Activated CD4-positive, alpha-beta memory T cell treated with anti-CD3 and anti-CD28 coated beads for 36 hours (primary cell): ENCODE data around the gene SKOR1. TPM values are rescaled to one million over a fixed set of nuclear protein-coding genes. Genes with fewer than 3 reads are reported as not detected.

Source experiments
- CTCF ChIA-PET: fragments of 350-600 bp; sonication (Branson Sonifier 250); formaldehyde crosslinking; loops from one replicate; lab custom pipeline; 2021; ENCODE audit warnings: antibody characterized with exemption, inconsistent platforms; lab: Charles Lee
- POLR2A ChIA-PET: fragments of 350-600 bp; sonication (Branson Sonifier 250); formaldehyde crosslinking; loops from one replicate; lab custom pipeline; 2021; ENCODE audit warnings: antibody characterized with exemption; lab: Charles Lee
- DNase-seq: peaks from one replicate; pipeline ENCODE4 v3.0.0-alpha.2; 2020
- H3K27ac Mint-ChIP-seq: one replicate; pipeline ENCODE4 v1.8.0; 2021; ENCODE audit warnings: mixed read lengths
- H3K27me3 Mint-ChIP-seq: one replicate; pipeline ENCODE4 v1.8.0; 2021; ENCODE audit warnings: mixed read lengths
- H3K36me3 Mint-ChIP-seq: one replicate; pipeline ENCODE4 v1.8.0; 2021; ENCODE audit warnings: mixed read lengths
- H3K4me1 Mint-ChIP-seq: one replicate; pipeline ENCODE4 v1.8.0; 2021; ENCODE audit warnings: low read depth, mixed read lengths
- H3K4me3 Mint-ChIP-seq: one replicate; pipeline ENCODE4 v1.8.0; 2021; ENCODE audit warnings: mild to moderate bottlenecking, mixed read lengths
- H3K9me3 Mint-ChIP-seq: one replicate; pipeline ENCODE4 v1.8.0; 2021; ENCODE audit warnings: mixed read lengths
- intact Hi-C: fragments of 100-400 bp; cut with micrococcal nuclease; formaldehyde crosslinking; loops from one replicate; pipeline ENCODE4 v1.15.1; 2023
- total RNA-seq, 2 experiments: library from RNA; stranded (reverse); gene quantifications; one replicate each; pipeline ENCODE4 v1.2.3, GENCODE V29; 2021

SKOR1 gene
- total RNA-seq, 2 experiments from 2014 or later: 0.12 TPM

DNA sequence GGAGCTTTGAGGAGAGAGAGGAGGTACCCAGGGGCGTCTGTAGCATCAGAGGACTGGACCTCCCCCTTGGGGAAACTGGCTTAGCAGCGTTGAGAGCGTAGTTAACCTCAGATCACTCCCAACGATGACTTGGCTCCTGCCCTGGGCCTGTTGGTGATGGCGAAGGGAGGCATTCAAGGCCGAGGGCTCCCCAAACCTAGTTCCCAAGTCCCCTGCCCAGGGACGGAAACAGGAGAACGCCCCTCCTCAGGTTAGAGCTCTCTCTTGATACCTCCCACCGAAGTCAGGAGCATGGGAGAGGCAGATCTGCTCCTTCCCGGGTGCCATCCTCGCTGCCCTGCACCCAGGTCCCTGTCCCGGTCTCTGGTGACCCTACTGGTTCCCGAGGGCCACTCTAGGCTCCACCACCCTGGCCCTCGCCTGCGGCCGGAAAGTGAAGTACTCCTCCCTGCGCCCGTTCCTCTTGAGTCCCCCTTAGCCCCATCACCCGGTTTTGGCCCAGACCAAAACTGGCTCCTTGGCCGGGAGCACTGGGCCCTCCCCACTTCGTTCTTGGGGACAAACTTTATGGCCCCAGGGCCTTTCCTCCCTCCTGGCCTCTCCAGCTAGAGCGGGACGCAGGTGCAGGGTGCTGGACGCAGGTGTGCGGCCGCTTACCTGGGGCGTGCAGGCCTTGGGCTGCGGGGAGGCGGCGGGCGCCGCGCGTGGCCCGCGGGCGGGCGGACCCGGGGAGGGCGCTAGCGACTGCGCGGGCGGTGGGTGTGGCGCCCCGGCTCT is 2.6 kb upstream of the SKOR1 start:
- no peak for DNase-seq
- Mint-ChIP-seq H3K27me3 (peaks cover 70% of the 10 kb centered on the region), H3K9me3 (no peaks in the 10 kb centered on the region), H3K27ac (no peak overlapping the region), H3K36me3 (peaks cover 2% of the 10 kb centered on the region), H3K4me1 (peaks cover 37% of the 10 kb centered on the region), H3K4me3 (no peak overlapping the region)
- intact Hi-C loops: loop anchor here (5.0 kb wide), 1 partner anchor 60 kb away; no protein-coding TSS in a partner anchor
- ChIA-PET POLR2A (no interaction called here), CTCF (interaction anchor here (4.2 kb wide), 1 partner anchor 14 kb away, joined by 30 read pairs; no protein-coding TSS in a partner anchor)

DNA sequence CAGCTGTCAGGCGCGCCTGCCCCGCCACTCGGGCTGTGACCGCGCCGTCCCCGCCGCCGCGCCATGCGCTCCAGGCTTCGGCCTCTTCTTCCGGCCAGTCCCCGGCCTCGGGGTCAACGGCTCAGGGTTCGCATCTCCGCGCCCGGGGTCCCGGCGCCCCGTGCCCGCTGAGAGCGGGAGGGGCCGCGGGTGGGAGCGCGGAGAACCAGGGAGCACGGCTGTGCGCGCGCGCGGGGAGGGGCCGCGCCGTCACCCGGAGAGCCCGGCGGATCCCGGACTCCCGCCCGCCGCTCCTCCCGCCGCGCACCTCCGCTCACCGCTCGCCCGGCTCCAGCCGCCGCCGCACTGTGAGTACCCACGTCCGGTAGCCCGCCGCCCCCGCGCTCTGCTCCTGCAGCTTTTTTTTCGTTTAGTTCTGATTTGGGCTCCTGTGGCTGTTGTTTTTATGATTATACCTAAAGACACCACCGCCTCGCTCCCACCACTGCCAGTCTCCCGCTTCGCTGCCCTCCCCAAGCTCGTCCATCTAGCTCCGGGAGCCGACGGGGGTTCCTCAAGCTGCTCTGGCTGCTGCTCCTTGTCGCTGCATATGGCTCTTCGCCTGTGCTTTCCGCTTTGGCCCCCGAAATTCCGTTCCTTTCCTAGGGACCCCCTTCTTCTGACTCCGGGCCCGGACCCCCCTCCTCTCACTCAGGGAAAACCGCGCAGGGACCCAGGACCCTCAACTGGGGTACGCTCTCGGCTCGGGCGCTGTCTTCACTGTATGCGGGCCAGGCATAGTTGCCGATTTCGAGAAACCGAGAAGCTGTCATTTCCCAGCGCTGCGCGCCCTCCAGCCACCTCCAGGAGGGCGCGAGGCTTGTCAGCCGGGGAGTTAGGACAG is 1.8 kb upstream of the SKOR1 start:
- no peak for DNase-seq
- ChIA-PET POLR2A (no interaction called here), CTCF (interaction anchor here (0.6 to 4.2 kb wide), 4 partner anchors 13 to 367 kb away, joined by 3 to 30 read pairs (median 3); no protein-coding TSS in a partner anchor)
- Mint-ChIP-seq H3K27ac (no peak overlapping the region), H3K36me3 (peaks cover 2% of the 10 kb centered on the region), H3K9me3 (no peaks in the 10 kb centered on the region), H3K4me1 (peaks cover 40% of the 10 kb centered on the region), H3K27me3 (peaks cover 66% of the 10 kb centered on the region), H3K4me3 (peak overlapping the region; percentile 63)
- intact Hi-C loops: loop anchor here (5.0 kb wide), 1 partner anchor 61 kb away; no protein-coding TSS in a partner anchor

DNA sequence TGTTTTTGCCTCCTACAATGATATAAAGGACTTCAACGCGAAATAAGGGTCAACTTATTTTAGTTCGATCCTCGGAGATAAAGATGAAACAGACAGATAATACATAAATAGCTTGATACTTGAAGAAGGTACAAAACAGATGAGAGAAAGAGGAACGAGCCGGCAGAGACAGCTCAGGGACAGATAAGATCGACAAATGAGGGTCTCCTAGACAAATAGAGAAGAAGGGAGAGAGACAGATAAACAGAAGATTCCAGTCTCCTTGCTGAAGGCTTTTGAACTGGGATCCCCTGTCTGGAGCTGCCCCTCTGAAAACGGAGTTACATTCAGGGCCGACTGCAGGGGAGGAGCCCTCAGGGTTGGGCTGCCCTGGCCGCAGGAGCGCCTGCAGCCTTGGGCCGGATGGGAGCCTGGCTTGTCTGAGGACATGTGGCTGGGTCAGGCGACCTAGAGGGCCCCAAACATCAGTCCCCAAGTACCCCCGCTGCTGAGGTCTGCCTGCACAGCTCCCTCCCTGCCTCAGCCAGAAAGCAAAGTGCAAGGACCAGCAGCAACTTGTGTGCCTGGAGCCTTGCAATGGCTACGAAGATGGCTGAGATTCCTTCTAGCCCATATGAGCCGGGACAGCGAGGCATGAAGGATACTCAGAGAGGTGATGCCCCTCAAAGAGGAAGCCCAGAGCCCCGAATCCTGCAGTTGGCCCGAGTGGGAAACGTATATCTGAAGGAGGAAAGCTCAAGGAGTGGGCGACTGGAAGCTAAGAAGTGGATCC is 926 bp upstream of the SKOR1 start:
- Mint-ChIP-seq H3K9me3 (no peaks in the 10 kb centered on the region), H3K27ac (no peak overlapping the region), H3K4me3 (peak overlapping the region; percentile 63), H3K36me3 (peaks cover 2% of the 10 kb centered on the region), H3K4me1 (peaks cover 44% of the 10 kb centered on the region), H3K27me3 (peaks cover 71% of the 10 kb centered on the region)
- no peak for DNase-seq
- intact Hi-C loops: loop anchor here (5.0 kb wide), 1 partner anchor 62 kb away; no protein-coding TSS in a partner anchor
- POLR2A ChIA-PET: no interaction called here
- CTCF ChIA-PET: interaction anchor here (0.6 to 4.2 kb wide), 4 partner anchors 12 to 368 kb away, joined by 3 to 30 read pairs (median 3); no protein-coding TSS in a partner anchor

DNA sequence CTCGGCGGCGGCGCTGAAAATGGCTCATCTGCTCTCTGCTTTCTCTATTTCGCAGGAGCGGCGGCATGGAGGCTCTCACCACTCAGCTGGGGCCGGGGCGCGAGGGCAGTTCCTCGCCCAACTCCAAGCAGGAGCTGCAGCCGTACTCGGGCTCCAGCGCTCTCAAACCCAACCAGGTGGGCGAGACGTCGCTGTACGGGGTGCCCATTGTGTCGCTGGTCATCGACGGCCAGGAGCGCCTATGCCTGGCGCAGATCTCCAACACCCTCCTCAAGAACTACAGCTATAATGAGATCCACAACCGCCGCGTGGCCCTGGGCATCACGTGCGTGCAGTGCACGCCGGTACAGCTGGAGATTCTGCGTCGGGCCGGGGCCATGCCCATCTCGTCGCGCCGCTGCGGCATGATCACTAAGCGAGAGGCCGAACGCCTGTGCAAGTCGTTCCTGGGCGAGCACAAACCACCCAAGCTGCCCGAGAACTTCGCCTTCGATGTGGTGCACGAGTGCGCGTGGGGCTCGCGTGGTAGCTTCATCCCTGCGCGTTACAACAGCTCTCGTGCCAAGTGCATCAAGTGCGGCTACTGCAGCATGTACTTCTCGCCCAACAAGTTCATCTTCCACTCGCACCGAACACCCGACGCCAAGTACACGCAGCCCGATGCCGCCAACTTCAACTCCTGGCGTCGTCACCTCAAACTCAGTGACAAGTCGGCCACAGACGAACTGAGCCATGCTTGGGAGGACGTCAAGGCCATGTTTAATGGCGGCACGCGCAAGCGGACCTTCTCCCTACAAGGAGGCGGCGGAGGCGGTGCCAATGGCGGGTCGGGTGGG is 790 bp downstream of the SKOR1 start:
- POLR2A ChIA-PET: no interaction called here
- Mint-ChIP-seq H3K27ac (peak overlapping the region; percentile 44), H3K4me3 (peak overlapping the region; percentile 45), H3K4me1 (peaks cover 45% of the 10 kb centered on the region), H3K36me3 (peaks cover 2% of the 10 kb centered on the region), H3K27me3 (peaks cover 71% of the 10 kb centered on the region), H3K9me3 (no peaks in the 10 kb centered on the region)
- intact Hi-C loops: no loop called here
- CTCF ChIA-PET: interaction anchor here (4.2 kb wide), 1 partner anchor 11 kb away, joined by 30 read pairs; no protein-coding TSS in a partner anchor
- no peak for DNase-seq

DNA sequence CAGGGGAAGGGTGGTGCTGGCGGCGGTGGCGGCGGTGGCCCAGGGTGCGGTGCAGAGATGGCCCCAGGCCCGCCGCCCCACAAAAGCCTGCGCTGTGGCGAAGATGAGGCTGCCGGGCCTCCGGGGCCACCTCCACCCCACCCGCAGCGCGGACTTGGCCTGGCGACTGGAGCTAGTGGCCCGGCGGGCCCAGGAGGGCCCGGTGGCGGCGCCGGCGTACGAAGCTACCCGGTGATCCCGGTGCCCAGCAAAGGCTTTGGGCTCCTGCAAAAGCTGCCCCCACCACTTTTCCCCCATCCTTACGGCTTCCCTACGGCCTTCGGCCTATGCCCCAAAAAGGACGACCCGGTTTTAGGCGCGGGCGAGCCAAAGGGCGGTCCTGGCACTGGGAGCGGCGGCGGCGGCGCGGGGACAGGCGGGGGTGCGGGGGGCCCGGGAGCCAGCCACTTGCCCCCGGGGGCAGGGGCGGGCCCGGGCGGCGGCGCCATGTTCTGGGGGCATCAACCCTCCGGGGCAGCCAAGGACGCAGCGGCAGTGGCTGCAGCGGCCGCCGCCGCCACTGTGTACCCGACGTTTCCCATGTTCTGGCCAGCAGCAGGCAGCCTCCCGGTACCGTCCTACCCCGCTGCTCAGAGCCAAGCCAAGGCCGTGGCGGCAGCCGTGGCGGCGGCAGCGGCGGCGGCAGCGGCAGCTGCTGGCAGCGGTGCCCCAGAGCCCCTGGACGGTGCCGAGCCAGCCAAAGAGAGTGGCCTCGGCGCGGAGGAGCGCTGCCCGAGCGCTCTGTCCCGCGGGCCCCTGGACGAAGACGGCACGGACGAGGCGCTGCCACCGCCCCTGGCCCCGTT is 1.6 kb downstream of the SKOR1 start:
- H3K36me3 Mint-ChIP-seq: peaks cover 2% of the 10 kb centered on the region
- no peaks in the 10 kb centered on the region for H3K9me3 Mint-ChIP-seq
- intact Hi-C loops: no loop called here
- CTCF ChIA-PET: interaction anchor here (1.1 to 4.2 kb wide), 2 partner anchors 10 to 370 kb away, joined by 3 to 30 read pairs; no protein-coding TSS in a partner anchor
- POLR2A ChIA-PET: no interaction called here
- no peak overlapping the region for H3K27ac Mint-ChIP-seq
- DNase-seq: no peak
- H3K27me3 Mint-ChIP-seq: peaks cover 70% of the 10 kb centered on the region
- peaks cover 40% of the 10 kb centered on the region for H3K4me1 Mint-ChIP-seq
- H3K4me3 Mint-ChIP-seq: no peak overlapping the region

DNA sequence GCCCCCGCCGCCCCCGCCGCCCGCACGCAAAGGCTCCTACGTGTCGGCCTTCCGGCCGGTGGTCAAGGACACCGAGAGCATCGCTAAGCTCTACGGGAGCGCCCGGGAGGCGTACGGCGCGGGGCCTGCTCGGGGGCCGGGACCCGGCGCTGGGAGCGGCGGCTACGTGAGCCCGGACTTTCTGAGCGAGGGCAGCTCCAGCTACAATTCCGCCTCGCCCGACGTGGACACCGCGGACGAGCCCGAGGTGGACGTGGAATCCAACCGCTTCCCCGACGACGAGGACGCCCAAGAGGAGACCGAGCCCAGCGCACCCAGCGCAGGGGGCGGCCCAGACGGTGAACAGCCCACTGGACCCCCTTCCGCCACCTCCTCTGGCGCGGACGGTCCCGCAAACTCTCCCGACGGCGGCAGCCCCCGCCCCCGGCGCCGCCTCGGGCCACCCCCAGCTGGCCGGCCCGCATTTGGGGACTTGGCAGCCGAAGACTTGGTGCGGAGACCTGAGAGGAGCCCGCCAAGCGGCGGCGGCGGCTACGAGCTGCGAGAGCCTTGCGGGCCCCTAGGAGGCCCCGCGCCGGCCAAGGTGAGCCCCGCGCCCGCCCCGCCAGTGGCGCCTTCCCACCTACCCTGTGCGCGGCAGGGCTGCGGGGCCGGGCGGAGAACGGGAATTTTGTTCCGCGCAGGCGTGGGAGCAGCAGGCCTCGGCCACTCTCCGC is 2.4 kb downstream of the SKOR1 start:
- ChIA-PET CTCF (interaction anchor here (1.1 kb wide), 1 partner anchor 371 kb away, joined by 3 read pairs; no protein-coding TSS in a partner anchor), POLR2A (no interaction called here)
- H3K27me3 Mint-ChIP-seq: peaks cover 68% of the 10 kb centered on the region
- H3K36me3 Mint-ChIP-seq: no peaks in the 10 kb centered on the region
- H3K4me1 Mint-ChIP-seq: peaks cover 34% of the 10 kb centered on the region
- no peak overlapping the region for H3K4me3 Mint-ChIP-seq
- intact Hi-C loops: no loop called here
- no peak overlapping the region for H3K27ac Mint-ChIP-seq
- DNase-seq: no peak
- no peaks in the 10 kb centered on the region for H3K9me3 Mint-ChIP-seq

DNA sequence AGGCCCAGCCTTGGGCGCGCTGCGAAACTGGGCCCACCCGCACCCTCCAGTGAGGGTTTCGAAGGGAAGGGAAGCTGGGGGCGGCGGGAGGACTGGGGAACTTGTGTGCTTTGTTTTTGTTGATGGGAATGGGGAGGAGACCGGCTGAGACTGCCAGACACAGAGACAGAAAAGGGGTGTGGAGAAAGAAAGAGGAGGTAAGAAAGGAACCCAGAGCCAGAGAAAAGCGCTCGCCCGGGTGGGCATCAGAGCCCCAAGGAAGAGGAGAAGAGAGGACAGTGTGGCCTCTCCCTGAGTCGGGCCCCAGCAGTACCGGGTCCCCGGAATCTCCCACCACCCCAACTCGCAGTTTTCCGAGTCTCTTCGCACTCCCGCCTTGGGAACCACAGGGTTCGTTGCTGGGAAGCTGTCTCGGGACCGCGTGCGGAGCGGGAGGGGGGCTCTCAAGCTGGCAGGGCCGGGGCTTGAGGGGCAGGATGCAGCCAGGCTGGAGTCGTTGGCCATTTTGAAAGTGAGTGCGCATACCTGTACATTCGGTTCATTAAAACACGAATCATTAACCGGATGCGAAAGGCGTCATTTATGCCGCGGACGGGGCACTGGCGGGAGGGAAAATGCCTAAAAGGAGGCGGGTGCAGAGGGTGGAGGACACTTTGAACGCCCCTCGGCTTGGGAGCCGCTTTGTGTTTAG is 3.1 kb downstream of the SKOR1 start:
- H3K4me1 Mint-ChIP-seq: peaks cover 39% of the 10 kb centered on the region
- CTCF ChIA-PET: interaction anchor here (1.1 kb wide), 1 partner anchor 372 kb away, joined by 3 read pairs; no protein-coding TSS in a partner anchor
- no peak overlapping the region for H3K27ac Mint-ChIP-seq
- no peaks in the 10 kb centered on the region for H3K9me3 Mint-ChIP-seq
- H3K27me3 Mint-ChIP-seq: peaks cover 73% of the 10 kb centered on the region
- DNase-seq: no peak
- no peaks in the 10 kb centered on the region for H3K36me3 Mint-ChIP-seq
- intact Hi-C loops: no loop called here
- no peak overlapping the region for H3K4me3 Mint-ChIP-seq
- POLR2A ChIA-PET: no interaction called here

DNA sequence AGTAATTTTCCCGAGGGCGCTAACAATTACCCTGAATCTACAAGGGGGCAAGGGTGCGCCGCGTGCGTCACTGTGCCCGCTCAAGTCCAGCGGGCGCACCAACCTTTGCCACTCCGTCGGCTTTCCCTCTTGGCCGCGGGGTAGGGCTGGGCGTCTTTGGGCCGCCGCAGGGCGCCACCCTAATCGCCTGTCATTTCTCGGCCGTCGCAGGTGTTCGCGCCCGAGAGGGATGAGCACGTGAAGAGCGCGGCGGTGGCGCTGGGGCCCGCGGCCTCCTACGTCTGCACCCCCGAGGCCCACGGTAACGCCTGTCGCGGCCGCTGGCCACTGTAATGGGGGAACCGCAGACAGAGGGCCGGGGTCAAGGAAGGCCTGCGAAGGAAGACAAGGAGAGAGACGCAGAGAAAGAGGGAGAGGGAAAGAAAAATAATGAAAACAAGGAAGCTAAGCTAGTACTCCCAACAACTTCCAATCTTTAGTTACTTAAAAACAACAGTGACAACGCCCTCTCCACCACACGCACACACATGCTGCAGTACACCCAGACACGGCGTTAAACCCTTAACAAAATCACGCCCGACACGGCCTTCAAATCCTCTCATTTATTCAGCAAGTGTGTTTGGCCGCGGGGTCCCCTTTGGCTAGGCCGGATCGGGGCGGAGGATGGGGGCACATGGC is 3.8 kb downstream of the SKOR1 start:
- POLR2A ChIA-PET: no interaction called here
- no peak for DNase-seq
- H3K4me1 Mint-ChIP-seq: peaks cover 38% of the 10 kb centered on the region
- no peak overlapping the region for H3K4me3 Mint-ChIP-seq
- H3K9me3 Mint-ChIP-seq: no peaks in the 10 kb centered on the region
- CTCF ChIA-PET: no interaction called here
- peaks cover 72% of the 10 kb centered on the region for H3K27me3 Mint-ChIP-seq
- no peaks in the 10 kb centered on the region for H3K36me3 Mint-ChIP-seq
- intact Hi-C loops: no loop called here
- no peak overlapping the region for H3K27ac Mint-ChIP-seq
